GM12874 (cell line): ENCODE data around the gene HGF.

Source experiments
- TF ChIP-seq, protein P1 (sequence below): IDR thresholded peaks from 2 replicates; pipeline ENCODE4 v1.5.1; 2011; ENCODE audit warnings: low read depth, mild to moderate bottlenecking, control low read depth, low read length, moderate library complexity; ENCODE audit not compliant: insufficient read depth

HGF gene

DNA sequence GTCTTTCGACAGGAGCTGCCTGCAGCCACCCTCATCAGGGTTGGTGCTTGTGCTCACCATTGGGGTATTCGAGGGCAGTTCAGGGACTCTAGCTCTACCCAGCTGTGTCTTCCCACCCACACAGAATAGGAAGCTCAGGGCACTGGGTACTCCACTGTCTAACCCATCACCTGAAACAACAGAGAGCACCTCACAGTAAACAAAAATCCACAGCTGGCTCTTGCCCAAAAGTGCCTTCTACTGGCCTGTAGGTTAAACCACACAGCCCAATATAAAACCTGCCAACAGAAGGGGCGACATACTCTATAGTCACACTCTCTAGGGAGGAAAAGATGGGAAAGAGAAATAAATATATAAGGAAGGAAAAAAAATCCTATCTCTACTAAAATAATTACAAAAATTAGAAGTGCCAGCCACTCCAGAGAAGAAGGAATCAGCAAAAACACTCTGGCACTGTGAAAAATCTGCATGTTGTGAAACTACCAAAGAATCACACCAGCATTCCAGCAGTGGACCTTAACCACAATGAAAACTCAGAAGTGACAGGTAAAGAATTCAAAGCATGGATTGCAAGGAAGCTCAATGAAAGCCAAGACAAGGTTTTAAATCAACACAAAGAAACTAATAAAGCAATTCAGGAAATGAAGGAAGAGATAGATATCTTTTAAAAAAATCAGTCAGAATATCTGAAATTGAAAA, 110.0 kb downstream of the HGF start:
- TF ChIP-seq, protein P1, sequence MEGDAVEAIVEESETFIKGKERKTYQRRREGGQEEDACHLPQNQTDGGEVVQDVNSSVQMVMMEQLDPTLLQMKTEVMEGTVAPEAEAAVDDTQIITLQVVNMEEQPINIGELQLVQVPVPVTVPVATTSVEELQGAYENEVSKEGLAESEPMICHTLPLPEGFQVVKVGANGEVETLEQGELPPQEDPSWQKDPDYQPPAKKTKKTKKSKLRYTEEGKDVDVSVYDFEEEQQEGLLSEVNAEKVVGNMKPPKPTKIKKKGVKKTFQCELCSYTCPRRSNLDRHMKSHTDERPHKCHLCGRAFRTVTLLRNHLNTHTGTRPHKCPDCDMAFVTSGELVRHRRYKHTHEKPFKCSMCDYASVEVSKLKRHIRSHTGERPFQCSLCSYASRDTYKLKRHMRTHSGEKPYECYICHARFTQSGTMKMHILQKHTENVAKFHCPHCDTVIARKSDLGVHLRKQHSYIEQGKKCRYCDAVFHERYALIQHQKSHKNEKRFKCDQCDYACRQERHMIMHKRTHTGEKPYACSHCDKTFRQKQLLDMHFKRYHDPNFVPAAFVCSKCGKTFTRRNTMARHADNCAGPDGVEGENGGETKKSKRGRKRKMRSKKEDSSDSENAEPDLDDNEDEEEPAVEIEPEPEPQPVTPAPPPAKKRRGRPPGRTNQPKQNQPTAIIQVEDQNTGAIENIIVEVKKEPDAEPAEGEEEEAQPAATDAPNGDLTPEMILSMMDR = no peak

- TF ChIP-seq, protein P1 = no peak
Measured at GRCh38 chr7:81657551-81657950, 112.3 kb downstream of the HGF start.

- TF ChIP-seq, protein P1 = no peak
Measured at GRCh38 chr7:81655271-81655670, 114.6 kb downstream of the HGF start.

DNA sequence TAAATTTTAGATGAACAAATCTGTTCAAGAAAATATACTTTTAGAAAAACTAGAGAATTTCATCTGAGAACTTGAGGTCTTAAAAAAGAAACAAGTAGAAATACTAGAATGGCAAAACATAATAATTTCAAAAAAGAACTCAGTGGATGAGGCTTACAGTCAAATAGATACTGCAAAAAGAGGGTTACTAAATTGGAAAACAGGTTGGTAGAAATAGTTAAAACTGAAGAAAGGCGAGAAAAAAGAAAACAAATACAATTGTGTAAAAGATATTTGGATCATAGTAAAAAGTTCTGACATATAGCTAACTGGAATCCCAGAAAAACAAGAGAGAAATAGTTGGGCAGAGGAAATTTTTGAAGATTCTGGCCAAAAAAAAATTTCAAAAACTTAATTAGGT, 117.6 kb downstream of the HGF start:
- TF ChIP-seq, protein P1 = no peak
